ENCODE measurements around the gene SBK2.
"Not testable (repeated sequence)": the region's sequence is repeated elsewhere in the genome, so short reads cannot be mapped to it uniquely, and the experiment has no call there.

Gene SBK2

DNA sequence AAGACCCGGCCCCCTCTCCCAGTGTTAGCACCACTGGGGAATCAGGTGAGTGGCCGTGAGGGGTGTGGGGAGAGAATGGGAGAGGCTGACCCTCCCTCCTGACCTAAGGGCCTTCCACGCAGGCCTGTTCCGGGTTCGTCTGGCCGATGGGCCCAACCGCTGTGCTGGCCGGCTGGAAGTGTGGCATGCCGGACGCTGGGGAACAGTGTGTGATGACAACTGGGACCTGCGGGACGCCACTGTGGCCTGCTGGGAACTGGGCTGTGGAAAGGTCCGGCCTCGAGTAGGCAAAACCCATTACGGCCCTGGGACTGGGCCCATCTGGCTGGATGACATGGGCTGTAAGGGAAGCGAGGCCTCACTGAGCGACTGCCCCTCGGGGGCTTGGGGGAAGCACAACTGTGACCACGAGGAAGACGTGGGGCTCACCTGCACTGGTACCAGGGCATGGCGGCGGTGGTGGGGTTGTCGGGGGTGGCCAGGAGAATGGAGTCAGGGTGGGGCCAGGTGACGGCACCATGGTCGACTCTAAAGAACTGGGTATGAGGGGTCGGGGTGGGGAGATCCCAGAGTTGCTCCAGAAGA is 36.5 kb downstream of the SBK2 start:
- DNase-seq (ENCODE audit: low read depth): no peak

DNA sequence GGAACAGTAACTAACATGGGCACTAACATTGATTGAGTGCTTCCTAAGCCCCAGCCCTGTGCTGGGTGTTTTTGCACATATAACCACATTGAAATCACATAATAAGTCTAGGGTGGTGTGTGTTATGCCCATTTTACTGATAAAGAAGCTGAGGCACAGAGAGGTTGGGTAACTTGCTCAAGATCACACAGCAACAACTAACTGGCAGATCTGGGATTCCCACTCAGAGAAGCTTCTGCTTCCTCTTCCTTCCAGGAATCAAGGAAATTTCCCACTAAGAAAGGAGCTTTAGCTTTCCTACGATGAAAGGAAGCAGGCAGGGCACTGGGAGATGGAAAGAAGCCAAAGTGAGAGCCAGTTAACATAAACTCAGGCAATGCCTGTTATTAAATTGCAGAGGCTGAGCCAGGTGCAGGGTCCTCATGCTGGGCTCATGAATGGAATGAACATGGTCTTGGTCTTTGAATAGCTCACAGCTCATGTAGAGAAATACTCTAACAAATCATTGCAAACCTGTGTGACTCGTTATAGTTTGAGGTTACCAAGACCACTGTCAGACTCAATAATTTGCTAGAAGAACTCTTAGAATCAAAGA is 38.6 kb downstream of the SBK2 start:
- no peak for DNase-seq (ENCODE audit: low read depth)

GRCh38 chr19:55497763-55498162 is 39.2 kb downstream of the SBK2 start:
- DNase-seq (ENCODE audit: low read depth): no peak

- DNase-seq (ENCODE audit: low read depth): not testable (repeated sequence)
These were observed 40.1 kb downstream of the SBK2 start for GRCh38 chr19:55496820-55497219.

- DNase-seq (ENCODE audit: low read depth): no peak
These were observed 41.1 kb downstream of the SBK2 start for GRCh38 chr19:55495646-55496349.

DNA sequence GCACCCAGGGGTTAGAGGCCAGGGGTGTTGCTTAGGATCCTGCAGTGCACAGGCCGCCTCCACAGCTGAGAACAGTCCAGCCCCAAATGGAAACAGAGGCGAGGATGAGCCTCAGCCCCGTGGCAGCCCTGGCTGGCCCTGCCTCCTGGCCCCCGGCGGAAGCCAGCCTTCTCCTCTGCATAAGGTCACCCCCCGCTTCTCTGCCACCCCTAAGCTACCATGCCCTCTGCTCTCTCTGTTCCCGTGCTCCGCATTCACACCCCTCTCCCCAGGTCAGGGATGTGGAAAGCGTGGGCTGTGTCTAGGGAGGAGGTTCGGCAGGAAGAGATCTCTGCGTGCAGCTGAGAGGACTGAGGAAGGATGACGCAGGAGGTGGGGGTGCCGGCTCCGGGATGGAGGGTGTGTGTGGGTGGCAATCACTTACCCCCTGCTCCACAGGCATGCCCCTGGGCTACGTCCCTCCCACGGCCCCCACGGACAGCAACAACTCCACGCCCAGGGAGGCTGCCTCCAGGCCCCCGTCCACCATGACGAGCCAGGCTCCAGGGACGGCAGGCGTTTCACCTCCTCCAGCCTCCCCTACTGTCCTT is 42.7 kb downstream of the SBK2 start:
- DNase-seq (ENCODE audit: low read depth): no peak

- DNase-seq (ENCODE audit: low read depth): no peak
These were observed 43.2 kb downstream of the SBK2 start for GRCh38 chr19:55493645-55494171.

DNA sequence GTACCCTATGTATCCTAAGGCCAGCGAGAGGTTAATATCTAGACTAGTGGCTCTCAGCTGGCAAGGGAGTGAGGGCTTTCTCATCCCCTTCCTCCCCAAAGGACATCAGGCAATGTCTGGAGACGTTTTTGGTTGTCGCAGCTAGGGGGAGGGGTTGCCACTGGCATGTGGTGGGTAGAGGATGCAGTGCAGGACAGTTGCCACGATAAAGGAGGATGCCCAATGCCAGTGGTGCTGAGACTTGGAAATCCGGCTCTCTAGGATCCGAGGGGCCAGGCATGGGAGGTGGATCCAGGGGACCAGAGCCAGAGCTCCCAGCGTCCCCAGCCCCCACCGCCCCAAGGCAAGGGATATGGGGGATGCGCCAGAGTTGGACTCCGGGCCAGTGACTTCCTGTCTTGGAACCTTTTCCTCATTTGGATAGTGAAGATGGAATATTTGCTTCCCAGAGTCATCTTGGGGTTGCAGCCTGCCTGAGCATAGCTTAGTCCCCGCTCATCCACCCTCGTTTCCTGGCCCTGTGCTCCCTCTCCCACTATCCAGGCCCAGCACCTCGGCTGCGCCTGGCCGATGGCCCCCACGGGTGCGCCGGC is 43.8 kb downstream of the SBK2 start:
- DNase-seq (ENCODE audit: low read depth): no peak

GRCh38 chr19:55492362-55492944 is 44.5 kb downstream of the SBK2 start:
- no peak for DNase-seq (ENCODE audit: low read depth)

- no peak for DNase-seq (ENCODE audit: low read depth)
These were observed 45.2 kb downstream of the SBK2 start for GRCh38 chr19:55491546-55492360.

GRCh38 chr19:55490478-55491432 is 46.2 kb downstream of the SBK2 start:
- DNase-seq (ENCODE audit: low read depth): no peak

DNA sequence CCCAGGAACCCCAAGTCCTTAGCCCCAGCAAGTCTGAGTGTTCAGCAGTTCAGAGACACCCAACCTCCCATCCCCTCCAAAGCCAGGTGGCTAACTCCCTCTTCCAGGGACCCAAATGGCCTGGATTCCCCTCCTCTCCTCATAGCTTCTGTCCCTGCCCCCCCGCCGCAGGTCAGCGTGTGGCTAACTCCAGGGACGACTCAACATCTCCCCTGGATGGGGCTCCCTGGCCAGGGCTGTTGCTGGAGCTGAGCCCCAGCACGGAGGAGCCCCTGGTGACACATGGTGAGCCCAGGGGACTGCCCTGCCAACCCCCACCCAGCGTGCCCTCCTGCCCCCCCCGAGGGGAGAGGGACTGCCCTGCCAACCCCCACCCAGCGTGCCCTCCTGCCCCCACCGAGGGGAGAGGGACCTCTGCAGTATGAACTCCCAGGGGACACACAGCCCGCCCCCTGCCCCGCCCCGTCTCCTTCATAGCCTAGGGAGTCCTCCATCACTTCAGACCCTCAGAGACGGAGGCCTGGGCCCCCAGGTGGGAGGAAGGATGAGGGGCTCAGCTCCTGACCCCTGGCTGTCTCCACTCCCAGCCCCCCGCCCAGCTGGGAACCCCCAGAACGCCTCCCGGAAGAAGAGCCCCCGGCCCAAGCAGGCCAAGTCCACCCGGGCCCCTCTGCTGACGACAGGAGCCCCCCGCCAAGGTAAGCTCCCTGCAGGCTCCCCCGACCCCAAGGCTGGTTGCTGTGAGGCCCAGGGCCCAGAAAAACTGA is 47.0 kb downstream of the SBK2 start:
- DNase-seq (ENCODE audit: low read depth): no peak

DNA sequence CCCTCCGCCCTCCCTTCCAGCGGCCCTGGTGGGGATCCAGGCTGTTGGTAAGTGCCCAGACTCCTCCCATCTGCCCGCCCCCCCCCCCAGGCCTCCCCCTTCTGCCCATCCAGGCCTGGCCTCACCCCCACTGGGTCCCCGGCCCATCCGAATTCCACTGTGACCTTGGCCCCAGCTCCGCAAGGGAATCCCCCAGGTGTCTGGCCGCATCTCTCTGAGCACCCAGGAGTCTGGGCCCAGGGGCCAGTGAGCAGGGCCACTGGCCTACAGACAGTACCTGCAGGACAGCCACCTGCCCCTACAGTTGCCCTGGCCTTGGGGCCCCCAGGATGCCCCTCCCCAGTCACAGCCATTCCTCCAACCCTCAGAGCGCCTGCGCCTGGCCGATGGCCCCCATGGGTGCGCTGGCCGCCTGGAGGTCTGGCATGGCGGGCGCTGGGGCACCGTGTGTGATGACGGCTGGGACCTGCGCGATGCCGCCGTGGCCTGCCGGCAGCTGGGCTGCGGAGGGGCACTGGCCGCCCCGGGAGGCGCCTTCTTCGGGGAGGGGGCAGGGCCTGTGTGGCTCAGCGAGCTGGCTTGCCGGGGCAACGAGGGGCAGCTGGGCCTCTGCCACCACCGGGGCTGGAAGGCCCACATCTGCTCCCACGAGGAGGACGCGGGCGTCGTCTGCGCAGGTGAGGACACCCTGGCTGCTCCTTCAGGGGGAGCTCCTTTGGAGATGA is 47.8 kb downstream of the SBK2 start:
- DNase-seq (ENCODE audit: low read depth): no peak

GRCh38 chr19:55487924-55488687 is 48.8 kb downstream of the SBK2 start, which contains the start of gene SSC5D:
Gene SSC5D, plus strand, starts transcription at chr19:55488436. Its CDS starts 154 bp downstream, at chr19:55488590.
- no peak for DNase-seq (ENCODE audit: low read depth)

DNA sequence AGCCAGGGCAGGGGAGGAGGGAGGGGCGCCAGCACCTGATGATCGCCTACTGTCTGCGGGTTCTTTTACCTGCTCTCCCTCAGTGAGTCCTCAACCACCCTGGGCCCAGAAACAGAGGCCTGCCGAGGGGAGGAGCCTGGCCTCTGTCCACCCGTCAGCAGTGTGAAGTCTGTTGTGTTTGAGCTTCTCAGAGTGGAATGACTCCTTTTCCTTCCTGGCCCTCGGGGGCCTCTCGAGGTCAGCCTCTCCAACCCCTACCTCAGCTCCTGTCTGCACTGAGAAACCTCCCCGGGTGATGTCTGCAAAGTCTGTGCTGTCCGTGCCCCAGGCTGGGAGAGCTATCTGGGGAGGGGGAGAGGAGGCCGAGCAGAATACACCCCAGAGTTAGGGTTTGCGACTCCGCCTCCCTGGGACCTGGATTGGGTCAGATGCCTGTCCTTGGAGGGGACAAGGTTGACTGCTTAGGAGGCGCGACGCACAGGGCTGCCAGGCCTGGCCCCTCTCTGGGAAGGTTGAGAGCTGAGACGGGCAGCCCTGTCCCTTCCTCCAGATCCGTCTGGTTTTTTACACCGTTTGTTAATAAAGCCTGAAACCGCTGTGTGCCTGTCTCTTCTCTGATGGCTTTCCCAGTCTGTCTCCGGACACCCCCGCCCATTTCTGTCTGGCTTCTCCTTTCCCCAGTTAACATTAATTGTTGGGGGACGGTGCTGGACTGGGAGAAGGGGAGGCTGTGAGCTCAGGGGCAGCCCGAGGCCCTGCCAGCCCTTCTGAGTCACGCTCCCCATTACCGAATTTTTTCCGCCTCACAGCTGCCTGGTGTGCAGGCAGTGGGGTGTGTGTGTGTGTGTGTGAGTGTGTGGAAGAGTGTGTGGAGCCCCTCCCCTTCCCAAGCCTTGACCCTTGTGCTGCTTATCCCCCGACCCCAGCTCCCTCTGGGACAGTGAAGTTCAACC is 49.7 kb downstream of the SBK2 start:
- DNase-seq (ENCODE audit: low read depth): peak; percentile 81
